H1 (cell line): Measurements from ENCODE around the gene ANXA8. TPM values are rescaled to one million over a fixed set of nuclear protein-coding genes. Genes with fewer than 3 reads are reported as not detected.
"Not testable (repeated sequence)": the region's sequence is repeated elsewhere in the genome, so short reads cannot be mapped to it uniquely, and the experiment has no call there.

Experiments
- CTCF ChIA-PET: fragments of 300-600 bp; sonication (Branson Sonifier 250); formaldehyde crosslinking; loops from one replicate; lab custom pipeline; 2021; ENCODE audit not compliant: partially characterized antibody; lab: Charles Lee
- POLR2A ChIA-PET: fragments of 300-600 bp; sonication (Branson Sonifier 250); formaldehyde crosslinking; loops from one replicate; lab custom pipeline; 2021; ENCODE audit warnings: inconsistent platforms; ENCODE audit not compliant: partially characterized antibody; lab: Charles Lee
- DNase-seq, 2 experiments: peaks; one replicate each; pipeline versions ENCODE4 v3.0.0 to v3.0.0-alpha.2; 2010 to 2022; ENCODE audit warnings: low spot score in 2 of 2, low read depth in 1 of 2, mixed read lengths in 1 of 2
- FAIRE-seq: peaks from 2 replicates; lab custom pipeline; 2011; peaks lifted over from hg19 to GRCh38; lab: Jason Lieb, UNC
- H2AFZ ChIP-seq: 2 replicates; pipeline ENCODE4 v1.8.1; 2012; ENCODE audit warnings: low read length, inconsistent platforms
- H2AK5ac ChIP-seq: 2 replicates; pipeline ENCODE4 v1.6.1; 2013; ENCODE audit warnings: low read depth, low read length
- H2BK120ac ChIP-seq: replicated peaks from 2 replicates; pipeline ENCODE3; 2013; ENCODE audit warnings: low read depth, low read length, inconsistent platforms
- H2BK12ac ChIP-seq: 2 replicates; pipeline ENCODE4 v1.6.1; 2013; ENCODE audit warnings: low read depth, low read length
- H2BK15ac ChIP-seq: 2 replicates; pipeline ENCODE4 v1.6.1; 2013; ENCODE audit warnings: low read length
- H2BK20ac ChIP-seq: 2 replicates; pipeline ENCODE4 v1.6.1; 2013; ENCODE audit warnings: low read length
- H2BK5ac ChIP-seq: 2 replicates; pipeline ENCODE4 v1.6.1; 2013; ENCODE audit warnings: low read depth, low read length
- H3K14ac ChIP-seq: 2 replicates; pipeline ENCODE4 v1.6.1; 2013; ENCODE audit warnings: inconsistent platforms; ENCODE audit not compliant: insufficient read length
- H3K18ac ChIP-seq: 2 replicates; pipeline ENCODE4 v1.6.1; 2013; ENCODE audit warnings: low read length; ENCODE audit errors: extremely low read depth
- H3K23ac ChIP-seq: 2 replicates; pipeline ENCODE4 v1.6.1; 2013; ENCODE audit warnings: inconsistent platforms; ENCODE audit not compliant: insufficient read length
- H3K23me2 ChIP-seq: 2 replicates; pipeline ENCODE4 v1.6.1; 2013; ENCODE audit warnings: low read depth, low read length
- H3K27ac ChIP-seq: 2 replicates; pipeline ENCODE4 v1.6.1; 2011; ENCODE audit warnings: low read depth, low read length, inconsistent platforms
- H3K27me3 ChIP-seq, 4 experiments: replicated peaks in 1 of 4; 1 replicate in 1 of 4; 2 replicates in 3 of 4; pipeline versions ENCODE4 v1.6.1 to v1.8.1; 2011 to 2013; ENCODE audit warnings: low read length in 3 of 4, mild to moderate bottlenecking in 3 of 4, inconsistent platforms in 2 of 4, mixed read lengths in 2 of 4, moderate library complexity in 1 of 4; ENCODE audit not compliant: control insufficient read depth in 3 of 4, insufficient read depth in 3 of 4; ENCODE audit errors: extremely low read depth in 1 of 4
- H3K36me3 ChIP-seq, 4 experiments: 2 replicates each; pipeline versions ENCODE4 v1.6.1 to v1.8.1; 2011 to 2013; ENCODE audit warnings: mild to moderate bottlenecking in 4 of 4, low read length in 3 of 4, moderate library complexity in 2 of 4, control low read depth in 1 of 4, inconsistent platforms in 1 of 4; ENCODE audit not compliant: insufficient read depth in 4 of 4, control insufficient read depth in 2 of 4
- H3K4ac ChIP-seq: replicated peaks from 2 replicates; pipeline ENCODE3; 2013; ENCODE audit warnings: low read length, low read depth, mixed read lengths, inconsistent platforms; ENCODE audit not compliant: insufficient read length
- H3K4me1 ChIP-seq, 4 experiments: replicated peaks in 1 of 4; 1 replicate in 1 of 4; 2 replicates in 3 of 4; pipeline versions ENCODE4 v1.6.1 to v1.8.1; 2011 to 2013; ENCODE audit warnings: low read length in 3 of 4, inconsistent platforms in 2 of 4, mixed read lengths in 1 of 4; ENCODE audit not compliant: insufficient read depth in 4 of 4, control insufficient read depth in 3 of 4
- H3K4me2 ChIP-seq, 2 experiments: 2 replicates each; pipeline versions ENCODE4 v1.6.1 to v1.8.1; 2011 to 2013; ENCODE audit warnings: low read depth in 2 of 2, low read length in 2 of 2, control low read depth in 1 of 2, inconsistent platforms in 1 of 2, mild to moderate bottlenecking in 1 of 2; ENCODE audit not compliant: insufficient read depth in 1 of 2
- H3K4me3 ChIP-seq, 4 experiments: fragments of 200-600, 300-600 bp in 1 of 4; sonication (generic), shearing (Covaris generic), sonication (Bioruptor Twin) in 1 of 4; 2 replicates each; pipeline versions ENCODE4 v1.5.1 to v1.8.1; 2011 to 2016; ENCODE audit warnings: low read length in 4 of 4, low read depth in 3 of 4, control low read depth in 2 of 4, inconsistent platforms in 2 of 4, mild to moderate bottlenecking in 2 of 4, mixed read lengths in 1 of 4, moderate library complexity in 1 of 4; ENCODE audit not compliant: insufficient read depth in 2 of 4; ENCODE audit errors: extremely low read depth in 1 of 4
- H3K56ac ChIP-seq: replicated peaks from 2 replicates; pipeline ENCODE3; 2013; ENCODE audit warnings: low read depth, mild to moderate bottlenecking, mixed read lengths, low read length, inconsistent platforms; ENCODE audit not compliant: insufficient read length
- H3K79me1 ChIP-seq: 2 replicates; pipeline ENCODE4 v1.6.1; 2013; ENCODE audit warnings: low read depth, low read length, control low read depth
- H3K79me2 ChIP-seq, 2 experiments: 2 replicates each; pipeline versions ENCODE4 v1.6.1 to v1.8.1; 2012 to 2013; ENCODE audit warnings: low read length in 2 of 2, mild to moderate bottlenecking in 2 of 2, inconsistent platforms in 1 of 2; ENCODE audit not compliant: insufficient read depth in 2 of 2, control insufficient read depth in 1 of 2
- H3K9ac ChIP-seq, 4 experiments: replicated peaks in 1 of 4; 1 replicate in 1 of 4; 2 replicates in 3 of 4; pipeline versions ENCODE4 v1.6.1 to v1.8.1; 2011 to 2013; ENCODE audit warnings: low read depth in 3 of 4, low read length in 3 of 4, control low read depth in 2 of 4, mild to moderate bottlenecking in 2 of 4, moderate library complexity in 2 of 4, inconsistent platforms in 1 of 4; ENCODE audit errors: extremely low read depth in 1 of 4
- H3K9me3 ChIP-seq, 2 experiments: 2 replicates each; pipeline versions ENCODE4 v1.6.1 to v1.8.1; 2012 to 2013; ENCODE audit warnings: mild to moderate bottlenecking in 2 of 2, moderate library complexity in 2 of 2, control low read depth in 1 of 2, inconsistent platforms in 1 of 2, low read depth in 1 of 2, low read length in 1 of 2, mixed read lengths in 1 of 2; ENCODE audit not compliant: insufficient read depth in 2 of 2
- H4K20me1 ChIP-seq, 2 experiments: replicated peaks in 1 of 2; 2 replicates each; pipeline versions ENCODE3 to v1.8.1; 2011 to 2013; ENCODE audit warnings: inconsistent platforms in 2 of 2, low read length in 2 of 2, mild to moderate bottlenecking in 1 of 2; ENCODE audit not compliant: insufficient read depth in 2 of 2, control insufficient read depth in 1 of 2
- H4K5ac ChIP-seq: 2 replicates; pipeline ENCODE4 v1.6.1; 2013; ENCODE audit warnings: low read length, low read depth, mixed read lengths, inconsistent platforms; ENCODE audit not compliant: insufficient read length
- H4K8ac ChIP-seq: 2 replicates; pipeline ENCODE4 v1.8.0; 2013; ENCODE audit warnings: mild to moderate bottlenecking, moderate library complexity, low read length, inconsistent platforms; ENCODE audit not compliant: insufficient read depth; ENCODE audit errors: extremely low read depth
- H4K91ac ChIP-seq: replicated peaks from 2 replicates; pipeline ENCODE3; 2013; ENCODE audit warnings: low read length, mixed read lengths, inconsistent platforms; ENCODE audit not compliant: insufficient read length
- WGBS, 2 experiments: shearing (Covaris generic) in 1 of 2; methylation state at CpG; one replicate each; pipeline versions ENCODE4 v1.1.6 to v1.1.7; 2013 to 2015; ENCODE audit warnings: low lambda C conversion rate in 2 of 2, mixed read lengths in 2 of 2, inconsistent platforms in 1 of 2, low coverage in 1 of 2, missing lambda C conversion rate in 1 of 2; ENCODE audit not compliant: insufficient replicate concordance in 2 of 2, insufficient coverage in 1 of 2, insufficient read length in 1 of 2; ENCODE audit errors: extremely low coverage in 1 of 2, missing lambda C conversion rate in 1 of 2; 5-methylcytosine and 5-hydroxymethylcytosine counted together
- polyA plus RNA-seq, 7 experiments: library from polyadenylated mRNA; depleted of rRNA in 3 of 7; stranded (reverse) in 5 of 7; unstranded in 2 of 7; fragments of >200 nt in 5 of 7; fragments of 200-250 nt in 2 of 7; gene quantifications; 1 replicate in 5 of 7; 2 replicates in 1 of 7; 4 replicates in 1 of 7; pipeline versions ENCODE4 v1.2.1 to v1.2.3, GENCODE V29; 2011 to 2013; ENCODE audit warnings: missing spikeins in 2 of 7, mixed read lengths in 2 of 7
- total RNA-seq: library from RNA; stranded (reverse); fragmentation: NEBNext Ultra II Directional; extraction: Animal tissue kit (Norgen Biotek cat#: 25700); gene quantifications from 2 replicates; pipeline ENCODE4 v1.2.1, GENCODE V29; 2021

Gene ANXA8
- total and polyA plus RNA-seq, 2 of the 8 experiments (the other 6 are each of a cell fraction or from before 2014, with no cell fraction given), result 0.15 TPM; not detected in 1

GRCh38 chr10:47482367-47482766, 1.5 kb downstream of the ANXA8 start:
- H3K9me3 ChIP-seq, H2BK20ac ChIP-seq, H3K23me2 ChIP-seq, H2BK5ac ChIP-seq, H3K4me1 ChIP-seq, H4K8ac ChIP-seq, H3K79me1 ChIP-seq, H3K9ac ChIP-seq, H2AFZ ChIP-seq, H3K56ac ChIP-seq, H4K91ac ChIP-seq, H2BK15ac ChIP-seq, H3K18ac ChIP-seq, H4K5ac ChIP-seq, H2BK12ac ChIP-seq, DNase-seq, H4K20me1 ChIP-seq, H3K36me3 ChIP-seq, H3K79me2 ChIP-seq, H2BK120ac ChIP-seq, H3K4me3 ChIP-seq, H3K4ac ChIP-seq, H3K4me2 ChIP-seq, H2AK5ac ChIP-seq, FAIRE-seq, H3K27ac ChIP-seq, CTCF ChIA-PET, H3K23ac ChIP-seq, H3K27me3 ChIP-seq, H3K14ac ChIP-seq, POLR2A ChIA-PET: not testable (repeated sequence)
- WGBS, 2 experiments, result no CpG with 5 or more reads among the region's 1 CpG

GRCh38 chr10:47481768-47482181, 2.1 kb downstream of the ANXA8 start:
- H3K79me1 ChIP-seq, H3K4ac ChIP-seq, DNase-seq, H3K4me2 ChIP-seq, H2BK120ac ChIP-seq, H3K9me3 ChIP-seq, H3K23ac ChIP-seq, H2BK20ac ChIP-seq, FAIRE-seq, H3K14ac ChIP-seq, H2BK5ac ChIP-seq, H3K27me3 ChIP-seq, H3K36me3 ChIP-seq, H3K4me3 ChIP-seq, H3K9ac ChIP-seq, H4K91ac ChIP-seq, H3K79me2 ChIP-seq, H4K8ac ChIP-seq, H2BK15ac ChIP-seq, CTCF ChIA-PET, H3K23me2 ChIP-seq, POLR2A ChIA-PET, H3K56ac ChIP-seq, H2AFZ ChIP-seq, H4K20me1 ChIP-seq, H2BK12ac ChIP-seq, H4K5ac ChIP-seq, H2AK5ac ChIP-seq, H3K4me1 ChIP-seq, H3K18ac ChIP-seq, H3K27ac ChIP-seq: not testable (repeated sequence)
- 80% methylated on average over 1 of the region's 6 CpGs; no CpG with 5 or more reads in 1 of the 2 experiments for WGBS, 2 experiments
